Measurements from ENCODE around the gene SGTA.

The SGTA gene

DNA sequence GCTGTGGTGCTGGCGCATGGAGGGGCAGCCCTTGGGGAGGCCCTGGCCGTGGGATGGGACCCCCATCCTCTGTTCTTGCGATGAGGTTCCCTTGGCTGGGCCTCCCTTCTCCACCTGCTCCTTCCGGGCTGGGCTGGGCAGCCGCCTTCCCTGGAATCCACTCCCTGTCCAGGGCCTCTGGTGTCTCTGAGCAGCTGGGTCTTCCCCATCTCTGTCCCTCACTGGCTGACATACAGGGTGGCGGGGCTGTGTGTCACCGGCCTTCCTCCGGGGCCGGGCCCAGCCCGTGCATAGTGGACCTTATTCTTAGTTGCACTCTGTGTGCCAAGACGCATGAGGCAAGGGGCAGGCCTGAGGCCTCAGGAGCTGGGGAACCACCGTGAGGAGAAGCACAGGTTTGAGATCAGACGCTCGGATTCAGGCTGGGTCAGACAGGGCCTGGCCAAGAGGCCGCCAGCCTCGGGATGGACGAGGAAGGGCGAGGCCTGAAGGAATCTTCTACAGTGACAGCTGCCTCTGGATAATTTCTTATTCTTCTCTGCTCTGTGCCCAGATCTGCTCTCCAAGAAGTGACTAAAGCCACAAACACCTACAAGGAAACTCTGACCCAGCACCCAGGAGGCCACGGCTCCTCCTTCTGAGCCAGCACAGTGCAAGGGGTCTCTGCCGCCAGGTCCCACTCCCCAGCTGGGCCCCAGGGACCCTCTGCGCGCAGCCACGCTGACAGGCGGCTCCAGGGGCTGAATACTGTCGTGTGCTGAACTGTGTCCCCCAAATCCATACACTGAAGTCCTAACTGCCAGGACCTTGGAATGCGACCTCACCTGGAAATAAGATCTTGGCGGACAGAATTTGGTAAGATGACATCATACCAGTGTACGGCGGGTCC, 11.0 kb downstream of the SGTA start:
- TF ChIP-seq, protein P1, sequence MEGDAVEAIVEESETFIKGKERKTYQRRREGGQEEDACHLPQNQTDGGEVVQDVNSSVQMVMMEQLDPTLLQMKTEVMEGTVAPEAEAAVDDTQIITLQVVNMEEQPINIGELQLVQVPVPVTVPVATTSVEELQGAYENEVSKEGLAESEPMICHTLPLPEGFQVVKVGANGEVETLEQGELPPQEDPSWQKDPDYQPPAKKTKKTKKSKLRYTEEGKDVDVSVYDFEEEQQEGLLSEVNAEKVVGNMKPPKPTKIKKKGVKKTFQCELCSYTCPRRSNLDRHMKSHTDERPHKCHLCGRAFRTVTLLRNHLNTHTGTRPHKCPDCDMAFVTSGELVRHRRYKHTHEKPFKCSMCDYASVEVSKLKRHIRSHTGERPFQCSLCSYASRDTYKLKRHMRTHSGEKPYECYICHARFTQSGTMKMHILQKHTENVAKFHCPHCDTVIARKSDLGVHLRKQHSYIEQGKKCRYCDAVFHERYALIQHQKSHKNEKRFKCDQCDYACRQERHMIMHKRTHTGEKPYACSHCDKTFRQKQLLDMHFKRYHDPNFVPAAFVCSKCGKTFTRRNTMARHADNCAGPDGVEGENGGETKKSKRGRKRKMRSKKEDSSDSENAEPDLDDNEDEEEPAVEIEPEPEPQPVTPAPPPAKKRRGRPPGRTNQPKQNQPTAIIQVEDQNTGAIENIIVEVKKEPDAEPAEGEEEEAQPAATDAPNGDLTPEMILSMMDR (IDR thresholded peaks at IDR 0.05; ENCODE audit: low read depth, low read length): no peak
- no peak overlapping the region for H3K4me3 ChIP-seq (ENCODE audit: low read depth, low read length)

DNA sequence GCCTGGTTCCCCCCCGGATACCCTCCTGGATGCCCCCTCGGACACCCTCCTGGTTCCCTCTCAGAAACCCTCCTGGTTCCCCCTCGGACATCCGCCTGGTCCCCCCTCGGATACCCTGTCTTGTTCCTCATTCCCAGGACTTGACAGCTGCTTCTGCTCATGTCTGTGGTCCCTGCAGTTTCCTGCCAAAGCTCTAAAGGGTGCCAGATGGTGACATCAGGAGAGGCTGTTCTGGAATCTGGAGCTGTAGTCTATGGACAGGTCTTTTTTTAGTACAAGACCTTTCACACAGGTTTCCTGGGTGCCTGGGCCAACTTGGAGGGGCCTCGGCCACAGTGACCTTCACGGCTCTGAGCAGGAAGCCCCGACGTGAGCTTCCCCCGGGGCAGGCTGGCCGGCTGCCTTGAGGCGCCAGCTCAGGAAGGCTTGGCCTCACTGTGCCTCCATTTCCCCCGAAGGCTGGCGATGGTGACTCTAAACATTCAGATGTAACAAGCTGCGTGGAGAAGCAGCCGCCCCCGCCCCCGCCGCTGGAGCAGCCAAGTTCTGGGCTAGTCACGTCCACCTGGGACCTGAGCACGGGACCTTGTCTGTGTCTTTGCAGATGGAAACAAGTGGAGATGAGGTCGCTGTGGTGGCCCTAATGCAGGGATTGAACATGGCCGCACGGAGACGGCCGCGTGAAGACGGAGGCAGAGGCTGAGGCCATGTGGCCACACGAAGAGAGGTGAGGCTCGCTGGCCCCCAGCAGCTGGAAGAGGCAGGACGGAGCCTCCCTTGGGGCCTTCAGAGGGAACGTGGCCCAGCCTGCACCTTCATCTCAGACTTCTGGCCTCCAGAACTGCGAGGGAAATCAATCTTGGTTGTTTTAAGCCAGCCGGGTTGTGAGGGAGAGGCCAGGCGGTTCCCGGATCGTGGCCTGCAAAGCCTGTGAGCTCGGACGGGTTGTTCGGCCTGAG, 12.7 kb downstream of the SGTA start:
- no peak overlapping the region for H3K4me3 ChIP-seq (ENCODE audit: low read depth, low read length)
- TF ChIP-seq, protein P1 (IDR thresholded peaks at IDR 0.05; ENCODE audit: low read depth, low read length): no peak

DNA sequence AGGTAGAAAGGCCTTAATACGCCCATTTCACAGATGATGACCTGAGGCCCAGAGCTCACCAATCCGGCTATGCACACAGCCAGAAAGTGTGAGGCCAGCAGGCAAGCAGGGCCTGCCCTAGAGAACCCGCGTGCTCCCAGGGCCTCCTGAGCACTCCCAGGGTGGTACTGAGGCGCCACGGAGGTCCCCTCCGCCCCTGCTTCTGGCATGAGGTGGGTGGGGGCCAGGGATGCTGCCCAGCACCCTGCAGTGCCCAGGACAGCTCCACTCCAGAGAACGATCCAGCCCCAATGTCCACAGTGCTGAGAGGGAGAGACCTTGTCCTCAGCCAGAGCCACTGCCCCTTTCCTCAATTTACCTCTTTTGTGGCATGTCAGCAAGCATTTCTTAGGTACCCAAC, 13.9 kb downstream of the SGTA start:
- TF ChIP-seq, protein P1 (IDR thresholded peaks at IDR 0.05; ENCODE audit: low read depth, low read length): no peak
- no peak overlapping the region for H3K4me3 ChIP-seq (ENCODE audit: low read depth, low read length)

DNA sequence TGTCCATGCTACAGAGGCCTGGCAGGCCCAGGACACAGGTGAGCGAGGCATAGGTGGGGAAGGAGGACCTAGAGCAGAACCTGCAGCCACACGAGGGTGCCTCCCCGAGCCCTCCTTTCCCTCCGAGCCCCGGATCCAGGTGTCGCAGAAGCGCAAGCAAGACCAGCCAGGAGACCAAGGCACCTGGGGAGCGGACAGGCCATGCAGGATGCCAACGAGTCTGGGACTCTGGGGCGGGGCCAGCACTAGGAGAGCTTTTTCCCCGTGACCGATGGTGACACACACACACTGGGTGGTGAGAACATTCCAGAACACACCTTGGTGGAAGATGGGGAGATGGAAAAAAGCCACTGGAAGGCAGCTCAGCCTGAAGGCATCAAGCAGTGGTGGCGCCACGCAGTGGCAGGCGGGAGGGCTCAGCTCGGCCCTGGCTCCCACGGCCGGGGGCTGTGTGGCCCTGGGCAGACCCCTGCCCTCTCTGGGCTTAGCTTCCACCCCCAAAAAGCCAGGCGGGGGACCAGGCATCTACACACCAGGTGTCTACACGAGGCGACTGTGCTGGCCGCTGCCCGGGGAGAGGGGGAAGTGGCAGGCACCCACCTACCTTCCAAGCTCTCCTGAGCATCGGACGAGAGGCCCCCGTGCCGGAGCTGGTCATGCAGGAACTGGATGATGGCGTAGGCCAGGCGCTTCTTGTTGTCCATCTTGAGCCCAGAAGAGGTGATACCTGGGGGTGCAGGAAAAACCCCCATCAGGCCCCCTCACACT, 14.5 kb downstream of the SGTA start:
- no peak overlapping the region for H3K4me3 ChIP-seq (ENCODE audit: low read depth, low read length)
- TF ChIP-seq, protein P1 (IDR thresholded peaks at IDR 0.05; ENCODE audit: low read depth, low read length): no peak

DNA sequence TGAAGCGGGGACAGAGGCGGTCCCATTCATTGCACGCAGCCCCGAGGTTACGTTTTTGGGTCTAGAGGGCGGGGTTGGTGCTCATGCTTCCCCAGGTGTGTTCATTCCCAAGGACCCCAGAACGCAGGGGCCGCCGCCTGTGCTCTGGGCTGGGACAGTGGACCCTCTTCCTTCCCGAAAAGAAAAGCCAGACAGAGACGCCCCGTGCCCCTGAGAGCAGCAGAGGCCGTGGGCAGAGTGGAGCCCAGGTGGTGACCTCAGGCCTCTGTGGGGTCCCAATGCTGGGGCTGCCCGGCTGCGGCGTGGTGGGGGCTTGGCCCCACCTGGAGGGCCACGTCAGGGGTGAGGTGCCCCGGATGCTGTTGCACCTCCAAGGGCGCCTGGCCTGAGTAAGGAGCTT, 15.4 kb downstream of the SGTA start:
- no peak overlapping the region for H3K4me3 ChIP-seq (ENCODE audit: low read depth, low read length)
- TF ChIP-seq, protein P1 (IDR thresholded peaks at IDR 0.05; ENCODE audit: low read depth, low read length): no peak

DNA sequence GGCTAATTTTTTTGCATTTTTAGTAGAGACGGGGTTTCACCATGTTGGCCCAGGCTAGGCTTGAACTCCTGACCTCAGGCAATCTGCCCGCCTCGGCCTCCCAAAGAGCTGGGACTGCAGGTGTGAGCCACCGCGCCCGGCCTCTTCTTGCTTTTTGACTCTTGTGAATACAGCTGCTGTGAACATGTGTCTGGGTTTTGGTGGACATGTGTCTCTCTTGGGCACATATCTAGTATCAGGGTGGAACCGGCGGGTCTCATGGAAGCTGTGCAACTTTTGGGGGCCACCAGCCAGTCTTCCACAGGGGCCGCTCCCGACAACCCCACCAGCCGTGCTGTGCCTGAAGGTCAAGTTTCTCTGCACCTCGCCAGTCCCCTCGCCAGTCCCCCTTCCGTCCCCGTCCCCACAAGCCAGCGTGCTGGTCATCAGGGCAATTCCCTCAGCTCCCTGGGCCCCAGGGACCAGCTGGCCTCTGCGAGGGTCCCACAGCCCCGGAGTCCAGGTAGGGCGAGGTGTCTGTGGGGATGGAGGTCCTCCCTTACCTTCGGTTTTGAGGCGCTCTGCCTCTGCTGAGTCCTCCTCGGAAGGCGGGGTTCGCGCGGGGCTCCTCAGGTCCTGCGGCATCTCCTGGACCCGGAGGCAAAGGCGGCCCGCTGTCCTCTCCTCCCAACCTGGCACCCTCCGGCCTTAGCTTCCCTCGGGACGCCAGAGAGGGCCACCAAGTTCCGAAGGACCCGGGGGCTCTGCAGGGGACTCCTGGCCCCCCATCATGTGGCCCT, 16.3 kb downstream of the SGTA start:
- no peak overlapping the region for H3K4me3 ChIP-seq (ENCODE audit: low read depth, low read length)
- TF ChIP-seq, protein P1 (IDR thresholded peaks at IDR 0.05; ENCODE audit: low read depth, low read length): no peak
